HepG2 (cell line): Measurements from ENCODE around the gene ACKR3.

Experiments used
- CEBPB ChIP-seq: IDR thresholded peaks from 2 replicates; pipeline ENCODE4 v1.6.1; 2011; ENCODE audit warnings: low read depth, low read length, improper control_type of control experiment, borderline replicate concordance
- CREB1 ChIP-seq, 2 experiments: fragments of 450-650 bp in 1 of 2; IDR thresholded peaks; 2 replicates each; pipeline ENCODE4 v1.6.1; 2016 to 2017; ENCODE audit warnings: control low read depth in 1 of 2, mild to moderate bottlenecking in 1 of 2, missing compliant biosample characterization in 1 of 2, missing genetic modification characterization in 1 of 2
- ZNF232 ChIP-seq: sonication (generic); formaldehyde crosslinking; IDR thresholded peaks from 2 replicates; pipeline ENCODE4 v1.4.0; 2020; ENCODE audit warnings: missing genetic modification reagents, borderline replicate concordance

- no peak for TF ChIP-seq ZNF232 (CRISPR knock-in tag)
- no peak for TF ChIP-seq CEBPB
- no peak for TF ChIP-seq CREB1 (IDR thresholded peaks at IDR 0.05)
- no peak for TF ChIP-seq CREB1 (CRISPR knock-in tag; IDR thresholded peaks at IDR 0.05)
Measured at GRCh38 chr2:236616031-236616430, 46.4 kb downstream of the ACKR3 start.
